ENCODE results near the gene CSNK1A1L. TPM values are rescaled to one million over a fixed set of nuclear protein-coding genes. Genes with fewer than 3 reads are reported as not detected.

Gene CSNK1A1L
- total RNA-seq: not detected in 2 replicates

DNA sequence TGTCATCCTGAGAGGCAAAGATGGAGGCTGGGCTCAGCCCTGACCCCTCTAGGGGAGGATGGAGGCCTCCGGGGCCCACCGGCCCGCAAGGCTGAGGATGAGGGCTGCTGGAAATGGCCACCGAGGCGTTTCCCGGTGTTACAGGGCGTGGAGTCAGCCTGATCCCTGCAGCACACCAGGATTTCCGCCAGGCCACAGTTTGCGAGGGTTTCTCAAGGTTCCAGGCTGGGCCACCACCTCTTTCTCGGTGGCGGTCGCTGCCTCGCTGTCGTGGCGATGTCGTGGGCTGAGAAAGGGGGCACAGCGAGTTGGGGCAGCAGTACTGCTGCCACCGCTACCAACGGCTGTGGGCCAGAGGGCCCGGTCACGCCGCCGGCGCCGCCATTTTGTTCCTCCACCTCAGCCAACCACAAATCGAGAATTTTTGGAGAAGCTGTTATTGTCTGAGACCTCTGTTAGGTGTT is at the start of gene CSNK1A1L:
Gene CSNK1A1L, minus strand, starts transcription at position 414 of the 464 bp plus-strand sequence. Its CDS starts 408 bp downstream, at position 6.

DNA sequence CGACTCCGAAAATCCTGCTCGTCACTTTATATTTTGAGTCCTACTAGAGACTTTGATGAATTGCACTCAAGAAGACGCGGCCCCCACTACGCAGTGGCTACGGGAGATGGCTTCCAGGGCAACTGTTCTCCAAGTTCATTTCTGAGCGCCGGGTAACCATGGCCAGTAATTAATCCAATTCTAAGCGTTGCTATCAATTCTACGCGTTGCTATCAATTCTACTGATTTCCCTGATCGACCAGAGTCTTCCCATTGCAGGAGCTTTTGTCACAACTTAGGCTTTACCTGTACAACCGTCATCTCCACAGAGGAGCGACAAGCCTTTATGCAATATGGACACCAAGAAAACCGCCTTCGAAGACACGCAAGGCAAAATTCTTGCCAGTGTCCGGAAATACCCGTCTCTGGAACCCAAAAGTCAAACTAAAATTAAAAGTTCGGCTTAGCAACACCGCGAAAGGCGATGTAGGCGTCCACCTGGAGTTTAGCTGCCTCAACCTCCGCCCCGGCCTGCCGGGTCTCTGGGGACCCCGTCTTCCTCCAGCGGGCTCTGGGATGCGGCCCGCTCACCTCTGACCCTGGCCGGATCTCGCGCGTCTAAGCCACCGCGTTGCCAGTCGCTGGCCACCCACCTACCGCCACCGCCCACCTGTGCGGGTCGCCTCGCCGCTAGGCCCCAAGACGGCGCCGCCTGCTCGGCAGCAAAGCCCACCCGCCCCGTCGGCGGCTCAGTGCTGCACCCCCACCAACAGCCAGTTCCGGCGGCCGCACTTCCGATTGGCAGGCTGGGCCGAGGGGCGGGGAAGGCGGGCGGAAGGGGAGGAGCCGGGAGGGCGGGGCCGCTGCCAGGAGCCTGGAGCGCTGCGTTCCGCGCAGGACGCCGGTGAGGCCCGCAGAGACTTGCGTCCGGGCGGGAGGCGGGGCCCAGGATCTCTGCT is 46.3 kb downstream of the CSNK1A1L start, which contains the start of gene SUPT20H:
Gene SUPT20H, minus strand, starts transcription at position 779 of the 938 bp plus-strand sequence. CDS start 8,198 bp downstream, outside the sequence.

Other genes with a start within 250 kb of the CSNK1A1L start
- 3.9 and 4.6 TPM in 2 replicates for gene SMAD9, start 185.4 kb downstream of the CSNK1A1L start, total RNA-seq
- 39.0 and 57.4 TPM in 2 replicates for gene ALG5, start 106.3 kb downstream of the CSNK1A1L start, total RNA-seq
- 37.6 and 72.1 TPM in 2 replicates for gene EXOSC8, start 104.9 kb downstream of the CSNK1A1L start, total RNA-seq
- 35.5 and 40.9 TPM in 2 replicates for gene SUPT20H, start 46.0 kb downstream of the CSNK1A1L start, total RNA-seq

All from myometrial cell (primary cell).